CD4-positive, alpha-beta T cell treated with Interferon alpha-2 for 1 hour (primary cell): ENCODE data around the gene RAB9A.
A peak's percentile ranks its signal among the peaks of the same experiment; 100 is the strongest.
"Not testable (repeated sequence)": the region's sequence is repeated elsewhere in the genome, so short reads cannot be mapped to it uniquely, and the experiment has no call there.

Source experiments
- DNase-seq, 2 donors: peaks; one replicate each; pipeline ENCODE4 v3.0.0-alpha.2; 2020 to 2022

Gene RAB9A

GRCh38 chrX:13688958-13689740 is at the start of gene RAB9A:
Gene RAB9A (plus strand): TSS chrX:13689128. CDS start chrX:13708747, 19,619 bp downstream.
- peak; percentile 74 to 84 for DNase-seq

- DNase-seq: not testable (repeated sequence)
Observed at GRCh38 chrX:13641684-13642083, 47.2 kb upstream of the RAB9A start.

- no peak for DNase-seq
Observed at GRCh38 chrX:13645464-13646153, 43.3 kb upstream of the RAB9A start.

DNA sequence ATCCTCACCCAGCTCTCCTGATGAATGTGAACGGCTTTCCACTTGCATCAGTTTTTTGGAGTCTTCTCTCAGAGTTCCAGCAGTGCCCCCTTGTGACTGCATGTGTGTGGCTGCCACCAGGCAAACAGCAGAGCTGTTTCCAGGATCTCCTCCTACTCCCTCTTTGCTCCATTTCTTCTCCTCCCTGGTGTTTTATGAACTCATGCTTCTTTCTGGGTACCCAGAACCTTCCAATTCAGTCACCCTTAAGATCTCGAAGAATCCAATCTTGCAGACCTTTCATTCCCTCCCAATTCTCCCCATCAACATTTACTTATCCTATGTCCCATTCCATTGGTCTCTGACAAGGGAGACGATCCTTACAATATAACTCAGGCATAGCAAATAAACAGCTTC is 42.8 kb upstream of the RAB9A start:
- peak; percentile 8 to 33 for DNase-seq

- peak; percentile 56 to 63 for DNase-seq
Observed at GRCh38 chrX:13647709-13648212, 41.2 kb upstream of the RAB9A start.

GRCh38 chrX:13648336-13648735 is 40.6 kb upstream of the RAB9A start:
- not testable (repeated sequence) for DNase-seq

DNA sequence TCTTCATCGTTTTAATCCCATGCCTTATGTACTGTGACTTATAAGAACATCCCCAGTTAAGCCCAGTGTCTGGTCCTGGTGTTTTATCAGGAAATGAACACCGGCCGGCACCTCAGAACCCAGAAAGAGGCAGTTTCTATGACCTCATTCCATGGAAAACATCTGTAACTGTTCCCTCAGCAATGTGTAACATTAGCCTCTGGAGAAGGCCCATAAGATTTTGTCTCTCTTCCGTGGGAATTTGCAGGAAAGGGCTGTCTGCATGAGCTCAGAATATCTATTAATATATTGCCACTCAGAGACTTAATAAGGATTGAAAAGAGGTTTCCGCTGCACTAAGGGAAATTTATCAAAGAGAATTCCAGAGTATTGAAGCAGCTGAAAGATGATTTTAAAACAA is 39.1 kb upstream of the RAB9A start:
- DNase-seq: no peak

DNA sequence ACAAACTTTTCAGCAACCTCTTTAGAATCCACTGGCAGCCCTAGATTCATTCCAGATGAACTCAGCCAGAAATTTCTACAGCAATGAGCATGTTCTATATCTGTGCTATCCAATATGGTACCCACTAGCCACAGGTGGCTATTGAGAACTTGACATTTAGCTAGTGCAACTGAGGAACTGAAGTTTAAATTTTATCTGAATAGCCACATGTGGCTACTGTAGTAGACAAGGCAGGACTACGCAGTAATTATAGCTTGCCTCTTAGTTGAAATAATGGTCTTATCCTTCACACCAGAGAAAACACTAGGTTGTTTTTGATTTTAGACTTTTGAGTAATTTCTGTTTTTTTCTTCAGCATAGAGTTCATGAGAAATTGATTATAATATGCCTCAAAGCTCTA is 38.6 kb upstream of the RAB9A start:
- no peak for DNase-seq

DNA sequence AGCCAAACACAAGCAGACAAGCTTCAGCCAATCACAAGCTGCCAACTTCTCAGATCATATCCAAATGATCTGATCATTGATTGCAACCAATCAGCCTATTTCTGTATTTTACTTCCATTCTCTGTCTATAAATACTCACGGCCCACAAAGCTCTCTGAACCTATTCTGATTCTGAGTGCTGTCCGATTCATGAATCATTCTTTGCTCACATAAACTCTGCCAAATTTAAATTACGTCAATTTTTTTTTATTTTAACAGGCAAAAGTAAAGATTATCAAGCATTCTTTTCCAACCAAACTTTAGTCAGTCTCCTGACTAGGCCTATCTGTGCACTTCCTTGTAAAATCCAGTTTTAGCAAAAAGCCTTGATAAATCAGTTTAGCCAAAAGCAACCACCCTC is 37.8 kb upstream of the RAB9A start:
- no peak for DNase-seq

DNA sequence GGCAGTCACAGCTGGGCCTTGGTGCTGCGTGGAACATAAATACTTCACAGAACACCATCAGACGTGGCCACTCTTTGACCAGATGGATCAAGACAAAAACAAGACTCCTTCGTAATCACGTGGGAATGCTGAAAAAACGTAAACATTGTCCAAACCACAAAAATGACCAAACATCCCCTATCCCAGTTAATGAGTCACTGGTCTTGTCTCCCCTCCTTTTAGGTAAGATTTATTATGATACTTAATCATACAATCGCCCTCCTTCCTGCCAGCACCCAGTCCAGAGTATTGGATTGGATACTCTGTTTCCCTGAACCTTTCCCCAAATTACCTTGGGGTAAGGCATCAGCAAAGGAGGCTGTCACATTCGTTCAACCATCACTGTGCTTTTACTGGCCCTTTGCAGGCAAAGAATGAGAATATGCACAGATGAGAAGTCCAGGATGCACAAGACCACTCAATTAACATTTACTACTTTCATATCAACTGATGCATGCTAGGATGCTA is 36.6 kb upstream of the RAB9A start:
- DNase-seq: no peak

DNA sequence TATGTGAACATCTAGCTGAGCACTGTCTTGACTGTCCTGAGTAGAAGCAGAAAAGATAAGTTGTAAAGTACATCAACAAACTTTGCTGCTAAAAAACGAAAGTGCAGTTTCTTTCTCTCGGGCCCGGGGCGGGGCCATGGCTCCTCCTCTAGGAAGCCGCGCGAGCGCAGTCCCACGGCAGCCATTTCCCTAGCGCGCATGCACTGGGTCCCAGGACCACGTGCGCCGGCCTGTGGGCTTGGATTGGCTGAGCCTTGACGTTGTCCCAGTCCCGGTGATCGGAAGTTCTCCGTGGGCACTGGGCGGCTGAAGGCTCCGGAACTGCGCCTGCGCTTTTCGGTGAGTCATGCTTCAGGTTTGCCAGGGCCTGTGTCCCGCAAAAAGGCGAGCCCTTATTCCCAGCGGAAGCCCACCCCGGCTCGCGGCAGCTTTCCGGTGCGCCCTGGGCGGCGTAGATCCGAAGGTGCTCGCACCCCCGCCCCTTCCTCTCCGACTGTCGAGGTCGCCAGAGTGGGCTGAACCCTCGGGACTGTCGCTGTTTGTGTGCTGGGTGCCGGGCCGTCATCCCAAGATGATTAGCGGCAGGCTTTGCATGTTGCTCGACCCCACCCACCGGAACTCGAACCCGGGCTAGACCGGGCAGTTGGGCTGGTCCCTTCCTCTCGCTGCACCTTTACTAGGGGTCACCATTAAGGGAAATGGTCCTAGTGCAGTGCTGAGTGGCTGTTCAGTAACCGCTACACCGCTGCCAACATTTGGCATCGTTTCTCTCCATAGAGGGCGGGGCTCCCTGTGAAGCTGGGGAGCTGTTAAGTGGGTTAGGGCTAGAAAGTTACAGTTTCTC is 35.9 kb upstream of the RAB9A start, which contains the start of gene TCEANC:
Gene TCEANC (plus strand): TSS at position 292 of the 844 bp plus-strand sequence. CDS start 9,368 bp downstream, outside the sequence.
- DNase-seq: peak; percentile 94 to 96

DNA sequence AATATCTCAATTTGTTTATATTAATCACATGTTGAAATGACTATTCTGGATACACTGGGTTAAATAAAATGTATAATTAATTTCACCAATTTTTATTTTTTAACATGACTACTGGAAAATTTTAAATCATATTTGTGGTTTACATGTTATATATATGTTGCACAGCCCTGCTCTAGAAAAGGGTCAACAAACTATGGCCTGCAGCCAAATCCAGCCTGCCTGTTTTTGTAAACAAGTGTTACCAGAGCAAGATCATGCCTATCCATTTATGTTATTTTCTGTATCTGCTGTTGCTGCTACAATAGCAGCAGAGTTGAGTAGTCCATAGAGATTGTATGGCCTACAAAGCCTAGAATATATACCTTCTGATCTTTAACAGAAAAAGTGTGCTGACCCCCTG is 34.8 kb upstream of the RAB9A start:
- no peak for DNase-seq

- no peak for DNase-seq
Observed at GRCh38 chrX:13655674-13656073, 33.3 kb upstream of the RAB9A start.

DNA sequence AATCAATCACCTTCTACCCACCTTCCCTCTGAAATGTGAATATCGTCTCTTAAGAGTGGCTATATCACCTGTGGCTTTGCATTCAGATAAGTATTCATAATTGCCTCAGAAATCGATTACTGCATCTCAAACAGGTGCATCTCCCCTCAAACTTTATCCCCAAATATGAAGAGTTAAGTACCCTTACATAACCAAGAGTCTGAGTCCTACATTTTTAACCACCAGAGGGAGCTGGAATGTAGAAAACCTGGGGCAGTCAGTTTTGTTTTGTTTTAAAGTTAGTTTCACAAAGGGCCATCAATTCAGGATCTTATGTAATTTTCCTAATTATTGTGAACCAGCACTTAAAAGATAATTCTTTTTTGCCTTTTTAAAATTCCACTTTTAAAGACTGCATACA is 30.3 kb upstream of the RAB9A start:
- peak; percentile 27 to 77 for DNase-seq

DNA sequence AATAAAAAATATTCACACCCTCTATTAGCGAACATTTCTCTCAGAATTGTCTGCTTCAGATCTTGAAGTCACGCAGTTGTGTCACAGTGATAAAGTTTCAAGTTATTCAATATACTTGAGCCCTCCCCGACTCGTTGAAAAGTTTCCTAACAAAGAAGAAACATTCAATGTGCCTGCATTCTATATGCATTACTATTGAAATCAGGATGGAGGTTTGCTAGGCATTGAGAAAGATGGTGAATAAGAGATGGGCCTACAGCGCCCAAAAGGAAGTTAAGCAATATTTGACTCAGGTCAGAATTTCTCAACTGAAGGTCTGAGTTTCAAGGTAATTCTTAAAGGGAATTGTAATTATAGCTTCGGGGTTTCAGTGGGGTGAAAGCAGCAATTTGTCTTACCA is 29.9 kb upstream of the RAB9A start:
- DNase-seq: no peak

DNA sequence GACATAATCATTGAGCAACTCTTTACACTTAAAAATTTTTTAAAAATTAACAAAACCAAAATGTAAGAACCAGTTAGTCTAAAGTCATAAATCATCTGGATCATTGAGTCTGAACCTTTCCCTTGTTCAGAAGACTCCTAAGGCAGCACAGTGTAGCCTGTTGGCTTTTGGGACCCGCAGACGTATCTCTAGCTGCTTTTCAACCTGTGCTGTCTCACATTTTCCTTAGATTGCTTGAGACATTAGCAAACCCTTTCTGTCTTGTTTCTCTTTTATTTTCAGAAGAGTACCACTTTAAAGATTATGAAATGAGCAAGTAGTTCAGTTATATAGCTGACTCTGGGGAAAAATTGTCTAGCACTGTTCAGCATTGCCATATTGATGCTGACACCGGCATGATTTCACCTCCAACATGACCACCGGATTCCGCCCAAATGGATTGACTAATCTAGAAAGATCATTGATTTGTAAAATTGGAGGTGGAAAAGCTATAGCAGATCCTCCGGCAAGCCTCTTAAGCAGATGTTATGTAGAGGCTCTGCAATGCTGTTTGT is 27.1 kb upstream of the RAB9A start:
- DNase-seq: no peak

DNA sequence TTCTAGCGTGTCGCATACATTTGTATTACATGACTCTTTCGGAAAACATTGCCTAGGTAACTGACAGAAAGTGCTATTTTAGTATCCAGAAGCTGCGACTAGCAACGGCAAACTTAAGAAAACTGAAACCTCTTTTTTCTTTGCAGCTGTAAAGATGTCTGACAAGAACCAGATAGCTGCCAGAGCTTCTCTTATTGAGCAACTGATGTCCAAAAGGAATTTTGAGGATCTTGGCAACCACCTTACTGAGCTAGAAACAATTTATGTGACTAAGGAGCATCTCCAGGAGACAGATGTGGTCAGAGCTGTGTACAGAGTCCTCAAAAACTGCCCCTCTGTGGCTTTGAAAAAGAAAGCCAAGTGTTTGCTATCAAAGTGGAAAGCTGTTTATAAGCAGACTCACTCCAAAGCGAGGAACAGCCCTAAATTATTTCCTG is 26.6 kb upstream of the RAB9A start:
- DNase-seq: no peak

GRCh38 chrX:13664020-13664419 is 24.9 kb upstream of the RAB9A start:
- no peak for DNase-seq

DNA sequence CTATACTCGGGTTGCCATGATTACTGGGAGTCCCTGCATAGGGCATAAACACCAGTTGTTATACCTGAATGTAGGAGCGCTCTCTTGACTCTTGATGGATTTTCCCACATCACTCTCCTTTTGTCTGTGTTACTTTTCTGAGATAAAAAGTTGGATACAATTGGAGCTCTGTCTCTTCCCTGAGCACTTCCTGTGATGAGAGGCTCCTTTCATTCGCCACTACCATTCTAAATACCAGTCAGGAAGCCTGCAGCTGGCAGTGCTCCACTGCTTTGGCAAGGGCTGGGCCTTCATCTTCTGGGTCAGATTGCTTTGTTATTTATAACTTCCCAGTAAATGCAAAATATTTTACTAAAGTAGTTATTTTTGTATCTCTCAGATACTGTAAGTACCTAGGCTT is 22.1 kb upstream of the RAB9A start:
- DNase-seq: no peak

DNA sequence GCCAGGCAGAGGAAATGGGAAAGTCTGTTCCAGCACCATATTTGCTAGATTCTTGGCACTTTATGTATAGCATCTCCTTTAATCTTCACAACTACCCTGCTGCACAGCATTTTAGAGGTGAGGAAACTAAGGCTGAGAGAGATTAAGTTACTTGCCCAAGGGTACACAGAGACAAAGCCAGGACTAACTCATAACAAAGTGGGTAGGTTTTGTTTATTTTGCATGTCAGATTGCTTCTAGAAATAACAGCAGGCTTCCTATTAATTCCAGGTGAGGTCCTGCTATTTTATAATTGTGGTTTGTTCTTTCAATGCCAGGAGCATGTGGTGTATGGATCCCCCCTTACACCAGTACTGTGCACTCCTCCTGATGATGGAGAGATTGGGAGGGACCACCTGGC is 21.0 kb upstream of the RAB9A start:
- no peak for DNase-seq

GRCh38 chrX:13669246-13669737 is 19.6 kb upstream of the RAB9A start:
- peak; percentile 38 to 73 for DNase-seq

DNA sequence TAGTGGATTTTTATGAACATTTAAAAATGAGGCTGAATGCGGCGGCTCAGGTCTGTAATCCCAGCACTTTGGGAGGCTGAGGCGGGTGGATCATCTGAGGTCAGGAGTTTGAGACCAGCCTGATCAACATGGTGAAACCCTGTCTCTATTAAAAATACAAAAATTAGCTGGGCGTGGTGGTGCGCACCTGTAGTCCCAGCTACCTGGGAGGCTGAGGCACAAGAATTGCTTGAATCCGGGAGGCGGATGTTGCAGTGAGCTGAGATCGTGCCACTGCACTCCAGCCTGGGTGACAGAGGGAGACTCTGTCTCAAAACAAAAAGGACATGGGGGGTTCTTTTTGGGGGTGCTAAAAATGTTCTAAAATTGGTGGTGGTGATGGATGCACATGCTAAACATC is 19.2 kb upstream of the RAB9A start:
- DNase-seq: not testable (repeated sequence)
